ENCODE results near the gene GIPC3.

The GIPC3 gene

DNA sequence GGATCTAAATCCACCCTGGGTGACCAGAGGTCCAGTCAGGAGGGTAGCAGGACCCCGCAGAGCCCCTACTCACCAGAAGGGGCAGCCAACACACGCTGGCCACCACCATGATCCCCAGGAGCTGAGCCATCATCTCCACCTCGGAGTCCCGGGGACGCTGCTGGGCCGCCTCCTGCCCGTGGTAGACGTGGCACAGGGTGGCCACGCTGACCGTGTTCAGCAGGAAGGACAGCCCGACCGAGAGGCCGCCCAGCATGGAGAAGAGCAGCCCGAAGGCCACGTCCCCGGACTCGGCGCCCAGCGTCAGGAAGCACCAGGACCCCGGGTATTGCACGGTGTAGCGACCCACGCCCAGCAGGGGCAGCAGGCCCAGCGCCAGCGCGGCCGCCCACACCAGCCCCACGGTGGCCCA is 14.5 kb downstream of the GIPC3 start:
- no peak for TF ChIP-seq CTCF (IDR thresholded peaks at IDR 0.05)

DNA sequence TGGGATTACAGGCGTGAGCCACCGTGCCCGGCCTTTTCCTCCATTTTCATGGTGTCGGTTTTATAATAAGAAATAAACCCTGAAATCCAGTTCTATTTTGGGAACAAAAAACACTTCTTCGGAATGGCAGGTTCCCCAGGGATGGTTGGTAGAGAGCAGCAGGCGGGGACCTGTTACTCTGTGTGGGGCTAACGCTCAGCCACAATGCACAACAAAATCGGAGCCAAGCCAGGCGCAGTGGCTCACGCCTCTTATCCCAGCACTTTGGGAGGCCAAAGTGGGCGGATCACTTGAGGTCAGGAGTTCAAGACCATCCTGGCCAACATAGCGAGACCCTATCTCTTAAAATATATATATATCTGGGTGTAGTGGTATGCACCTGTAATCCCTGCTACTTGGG is 15.7 kb downstream of the GIPC3 start:
- no peak for TF ChIP-seq CTCF (IDR thresholded peaks at IDR 0.05)

- no peak for TF ChIP-seq CTCF (IDR thresholded peaks at IDR 0.05)
Measured at GRCh38 chr19:3603121-3603811, 18.0 kb downstream of the GIPC3 start.

- no peak for TF ChIP-seq CTCF (IDR thresholded peaks at IDR 0.05)
Measured at GRCh38 chr19:3604227-3604986, 19.1 kb downstream of the GIPC3 start.

DNA sequence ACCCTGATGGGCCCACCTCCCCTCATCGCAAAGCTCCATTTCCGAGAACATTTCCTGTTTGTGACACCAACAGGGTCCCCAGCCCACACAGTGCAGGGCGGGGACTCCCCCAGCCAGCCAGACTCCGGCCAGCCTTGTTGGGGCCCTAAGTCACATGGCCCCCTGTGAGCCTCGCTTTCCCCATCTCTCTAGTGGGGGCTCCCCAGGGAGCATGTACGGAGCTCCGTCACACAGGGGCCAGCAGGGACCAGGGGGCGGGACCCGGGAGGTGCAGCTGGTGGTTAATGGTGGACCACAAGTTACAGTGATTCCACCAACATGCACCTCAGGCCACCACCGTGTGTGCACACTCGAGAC is 19.7 kb downstream of the GIPC3 start:
- TF ChIP-seq CTCF (IDR thresholded peaks at IDR 0.05), result no peak

DNA sequence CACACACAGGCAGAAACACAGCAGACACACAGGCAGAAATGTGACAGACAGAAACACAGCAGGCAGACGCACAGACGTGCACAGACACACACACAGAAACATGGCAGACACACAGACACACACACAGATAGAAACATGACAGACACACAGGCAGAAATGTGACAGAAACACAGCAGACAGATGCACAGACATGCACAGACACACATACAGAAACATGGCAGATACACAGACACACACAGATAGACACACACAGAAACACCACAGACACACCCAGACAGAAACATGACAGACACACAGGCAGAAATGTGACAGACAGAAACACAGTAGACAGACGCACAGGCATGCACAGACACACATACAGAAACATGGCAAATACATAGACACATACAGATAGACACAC is 20.1 kb downstream of the GIPC3 start:
- no peak for TF ChIP-seq CTCF (IDR thresholded peaks at IDR 0.05)

DNA sequence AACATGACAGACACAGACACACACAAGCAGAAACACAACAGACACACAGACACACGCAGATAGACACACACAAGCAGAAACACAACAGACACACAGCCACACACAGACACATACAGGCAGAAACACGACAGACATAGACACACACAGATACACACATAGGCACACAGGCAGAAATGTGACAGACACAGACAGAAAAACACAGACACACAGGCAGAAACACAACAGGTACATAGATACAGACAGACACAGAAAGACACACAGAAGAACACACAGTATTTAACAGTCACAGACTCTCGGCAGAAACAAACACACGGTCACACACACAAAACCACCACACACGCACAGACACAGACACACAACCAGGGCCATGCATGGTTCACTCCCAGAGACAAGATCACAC is 20.5 kb downstream of the GIPC3 start:
- no peak for TF ChIP-seq CTCF (IDR thresholded peaks at IDR 0.05)

Data from LNCAP (cell line).